Thoracic aorta (tissue), 2 donors: ENCODE measurements around the gene TRPM2. TPM values are rescaled to one million over a fixed set of nuclear protein-coding genes. Genes with fewer than 3 reads are reported as not detected.

Experiments
- ATAC-seq: fragments of 150-250 bp; one replicate; pipeline ENCODE4 v1.8.0; 2017; ENCODE audit warnings: low read depth; ENCODE audit not compliant: insufficient number of reproducible peaks, low FRiP score
- DNase-seq: peaks from one replicate; pipeline ENCODE4 v3.0.0-alpha.2; 2020; ENCODE audit warnings: low spot score
- H3K27ac ChIP-seq, 2 donors: fragments of 200-600 bp; sonication (generic); 1 replicate in 1 of 2; 2 replicates in 1 of 2; pipeline ENCODE4 v1.5.1; 2016; ENCODE audit warnings: mild to moderate bottlenecking in 2 of 2, moderate library complexity in 2 of 2
- H3K27me3 ChIP-seq: fragments of 200-600 bp; sonication (generic); replicated peaks from 2 replicates; pipeline ENCODE4 v1.6.0; 2016; ENCODE audit warnings: mild to moderate bottlenecking; ENCODE audit not compliant: insufficient read depth
- H3K36me3 ChIP-seq: fragments of 200-600 bp; sonication (generic); one replicate; pipeline ENCODE4 v1.5.1; 2016
- H3K4me1 ChIP-seq, 2 donors: fragments of 200-600 bp; sonication (generic); 1 replicate in 1 of 2; 2 replicates in 1 of 2; pipeline versions ENCODE4 v1.5.1 to v1.6.0; 2016; ENCODE audit warnings: low read depth in 2 of 2, mild to moderate bottlenecking in 1 of 2; ENCODE audit not compliant: control insufficient read depth in 1 of 2
- H3K4me3 ChIP-seq: fragments of 200-600 bp; sonication (generic); 2 replicates; pipeline ENCODE4 v1.5.1; 2016; ENCODE audit warnings: mild to moderate bottlenecking
- H3K9me3 ChIP-seq: fragments of 200-600 bp; sonication (generic); 2 replicates; pipeline ENCODE4 v1.5.1; 2016
- CTCF ChIP-seq: fragments of 200-600 bp; sonication (generic); IDR thresholded peaks from one replicate; pipeline ENCODE4 v1.5.1; 2019; ENCODE audit warnings: antibody characterized with exemption
- total RNA-seq, 2 donors: library from RNA; depleted of rRNA; stranded (reverse); fragments of >200 nt; gene quantifications; one replicate each; pipeline versions ENCODE4 v1.1.0 to v1.2.3, GENCODE V29; 2016

Gene TRPM2
- total RNA-seq, 2 donors from 2014 or later: 10.4 to 12.9 TPM

DNA sequence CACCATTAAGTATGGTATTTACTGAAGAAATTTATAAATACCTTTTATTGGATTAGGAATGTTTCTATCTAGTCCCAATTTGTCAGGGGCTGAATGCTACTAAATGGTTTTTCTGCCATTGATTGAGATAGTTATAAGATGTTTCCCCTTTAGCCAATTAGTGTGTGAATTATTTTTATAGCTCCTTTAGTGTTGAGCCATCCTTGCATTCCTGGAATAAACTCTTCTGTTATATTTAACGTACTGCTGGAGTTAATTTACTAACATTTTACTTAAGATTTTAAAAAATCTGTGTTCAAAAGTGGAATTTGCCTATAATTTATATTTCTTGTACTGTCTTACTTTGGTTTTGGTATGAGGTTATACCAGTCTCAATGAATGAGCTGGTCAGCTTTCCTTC is 76.5 kb downstream of the TRPM2 start:
- ATAC-seq: no peak
- no peak for TF ChIP-seq CTCF
- H3K27ac ChIP-seq: no peak overlapping the region
- no peaks in the 10 kb centered on the region for H3K27me3 ChIP-seq
- no peak for DNase-seq
- no peak overlapping the region for H3K4me3 ChIP-seq
- H3K36me3 ChIP-seq: no peaks in the 10 kb centered on the region
- H3K9me3 ChIP-seq: peaks cover 6% of the 10 kb centered on the region
- H3K4me1 ChIP-seq: no peaks in the 10 kb centered on the region

GRCh38 chr21:44431300-44431699 is 77.9 kb downstream of the TRPM2 start:
- Histone ChIP-seq H3K36me3 (no peaks in the 10 kb centered on the region), H3K27ac (no peak overlapping the region), H3K4me3 (no peak overlapping the region), H3K4me1 (no peaks in the 10 kb centered on the region), H3K27me3 (no peaks in the 10 kb centered on the region), H3K9me3 (peaks cover 6% of the 10 kb centered on the region)
- ATAC-seq: no peak
- no peak for TF ChIP-seq CTCF
- DNase-seq: no peak

GRCh38 chr21:44432841-44433790 is 79.7 kb downstream of the TRPM2 start:
- H3K4me1 ChIP-seq: peaks cover 0 to 2% of the 10 kb centered on the region in 2 donors
- H3K9me3 ChIP-seq: peaks cover 6% of the 10 kb centered on the region
- no peaks in the 10 kb centered on the region for H3K36me3 ChIP-seq
- no peak overlapping the region for H3K27ac ChIP-seq
- no peak for TF ChIP-seq CTCF
- DNase-seq: no peak
- no peak overlapping the region for H3K4me3 ChIP-seq
- ATAC-seq: no peak
- no peaks in the 10 kb centered on the region for H3K27me3 ChIP-seq

DNA sequence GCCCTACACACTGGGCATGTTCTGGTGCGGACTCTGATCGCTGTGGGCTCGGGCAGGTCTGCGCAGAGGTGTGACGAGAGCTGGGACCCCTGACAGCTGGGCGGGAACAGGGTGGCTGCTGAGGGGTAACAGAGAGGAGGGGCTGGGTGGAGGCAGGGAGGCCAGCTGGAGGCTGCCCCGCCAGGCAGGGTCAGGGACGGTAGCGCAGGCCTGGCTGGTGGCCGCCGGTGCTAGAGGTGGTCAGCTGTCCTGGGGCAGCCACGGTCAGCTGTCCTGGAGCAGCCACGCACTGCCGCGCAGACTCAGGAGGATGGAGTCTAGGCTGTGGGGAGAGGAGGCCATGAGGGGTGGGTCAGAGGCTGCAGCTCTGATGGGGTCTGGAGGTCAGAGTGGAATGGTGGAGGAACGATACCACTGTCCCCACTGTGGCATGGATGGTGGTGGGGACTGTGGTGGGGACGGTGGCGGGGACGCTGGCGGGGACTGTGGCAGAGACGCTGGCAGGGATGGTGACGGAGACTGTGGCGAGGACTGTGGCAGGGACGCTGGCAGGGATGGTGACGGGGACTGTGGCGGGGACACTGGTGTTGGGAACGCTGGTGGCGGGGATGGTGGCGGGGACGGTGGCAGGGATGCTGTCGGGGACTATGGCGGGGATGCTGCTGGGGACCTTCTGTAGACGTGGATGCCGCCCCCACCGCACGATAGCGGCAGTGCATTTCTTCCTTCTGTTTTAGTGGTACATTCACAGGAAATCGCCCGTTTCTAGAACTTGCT is 80.6 kb downstream of the TRPM2 start:
- no peak overlapping the region for H3K27ac ChIP-seq
- H3K9me3 ChIP-seq: peaks cover 3% of the 10 kb centered on the region
- H3K36me3 ChIP-seq: no peaks in the 10 kb centered on the region
- DNase-seq (no peak), ATAC-seq (no peak)
- H3K27me3 ChIP-seq: no peaks in the 10 kb centered on the region
- no peak overlapping the region for H3K4me3 ChIP-seq
- TF ChIP-seq CTCF: no peak
- peaks cover 0 to 10% of the 10 kb centered on the region in 2 donors for H3K4me1 ChIP-seq

DNA sequence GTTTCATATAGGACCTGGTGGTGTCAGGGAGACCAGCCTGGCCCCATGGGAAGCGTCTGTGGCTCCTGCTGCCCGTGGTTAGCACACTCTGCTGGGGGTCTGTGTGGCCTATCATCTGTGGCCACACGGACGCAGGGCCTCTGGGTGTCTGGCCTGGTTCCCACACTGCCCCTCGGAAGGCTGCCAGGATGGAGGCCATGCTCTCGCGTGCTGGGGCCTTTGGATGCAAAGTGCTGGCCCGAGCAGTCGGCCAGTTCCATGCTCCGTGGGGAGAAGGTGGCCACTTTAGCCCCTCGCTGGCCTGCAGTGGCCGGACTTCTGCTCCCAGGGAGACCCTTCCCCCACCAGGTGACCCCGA is 81.1 kb downstream of the TRPM2 start:
- Histone ChIP-seq H3K27me3 (no peaks in the 10 kb centered on the region), H3K9me3 (peaks cover 3% of the 10 kb centered on the region), H3K27ac (no peak overlapping the region), H3K36me3 (no peaks in the 10 kb centered on the region), H3K4me3 (no peak overlapping the region), H3K4me1 (peaks cover 0 to 16% of the 10 kb centered on the region in 2 donors)
- no peak for TF ChIP-seq CTCF
- DNase-seq: no peak
- ATAC-seq: no peak
